Right renal pelvis (tissue), 4 donors: ENCODE measurements around the gene NME7. TPM values are rescaled to one million over a fixed set of nuclear protein-coding genes. Genes with fewer than 3 reads are reported as not detected.
A peak's percentile ranks its signal among the peaks of the same experiment; 100 is the strongest.
"Not testable (repeated sequence)": the region's sequence is repeated elsewhere in the genome, so short reads cannot be mapped to it uniquely, and the experiment has no call there.

Experiments used
- DNase-seq, 4 donors: peaks; one replicate each; pipeline ENCODE4 v3.0.0-alpha.2; 2013; ENCODE audit warnings: low read depth in 4 of 4, low spot score in 3 of 4, missing footprints in 1 of 4
- polyA plus RNA-seq, 4 donors: library from polyadenylated mRNA; unstranded; fragments of 120-200 nt; gene quantifications; one replicate each; pipeline ENCODE4 v1.2.1, GENCODE V29; 2013; ENCODE audit not compliant: insufficient read length in 4 of 4

NME7 gene, protein sequence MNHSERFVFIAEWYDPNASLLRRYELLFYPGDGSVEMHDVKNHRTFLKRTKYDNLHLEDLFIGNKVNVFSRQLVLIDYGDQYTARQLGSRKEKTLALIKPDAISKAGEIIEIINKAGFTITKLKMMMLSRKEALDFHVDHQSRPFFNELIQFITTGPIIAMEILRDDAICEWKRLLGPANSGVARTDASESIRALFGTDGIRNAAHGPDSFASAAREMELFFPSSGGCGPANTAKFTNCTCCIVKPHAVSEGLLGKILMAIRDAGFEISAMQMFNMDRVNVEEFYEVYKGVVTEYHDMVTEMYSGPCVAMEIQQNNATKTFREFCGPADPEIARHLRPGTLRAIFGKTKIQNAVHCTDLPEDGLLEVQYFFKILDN
- 100 to 1,000 TPM; 114 to 160 (median 153) TPM for polyA plus RNA-seq

- peak; percentile 87 to 95 (median 94) for DNase-seq
These were observed at the start of gene NME7, which contains the start of gene BLZF1 for GRCh38 chr1:169367686-169368405. Gene NME7 (minus strand): TSS chr1:169367797. CDS start chr1:169367710, 87 bp downstream. Gene BLZF1 (plus strand): TSS chr1:169368195. CDS start chr1:169369523, 1,328 bp downstream.

- DNase-seq = no peak
These were observed 47.4 kb upstream of the NME7 start for GRCh38 chr1:169414952-169415351.

GRCh38 chr1:169408340-169408739, 40.7 kb upstream of the NME7 start:
- DNase-seq = not testable (repeated sequence)

DNA sequence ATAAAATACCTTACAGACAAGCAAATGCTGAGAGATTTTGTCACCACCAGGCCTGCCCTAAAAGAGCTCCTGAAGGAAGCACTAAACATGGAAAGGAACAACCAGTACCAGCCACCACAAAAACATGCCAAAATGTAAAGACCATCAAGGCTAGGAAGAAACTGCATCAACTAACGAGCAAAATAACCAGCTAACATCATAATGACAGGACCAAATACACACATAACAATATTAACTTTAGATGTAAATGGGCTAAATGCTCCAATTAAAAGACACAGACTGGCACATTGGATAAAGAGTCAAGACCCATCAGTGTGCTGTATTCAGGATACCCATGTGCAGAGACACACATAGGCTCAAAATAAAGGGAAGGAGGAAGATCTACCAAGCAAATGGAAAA, 35.0 kb upstream of the NME7 start:
- DNase-seq = not testable (repeated sequence)

GRCh38 chr1:169395955-169396354, 28.4 kb upstream of the NME7 start:
- DNase-seq = no peak

- DNase-seq = no peak
These were observed 24.8 kb upstream of the NME7 start for GRCh38 chr1:169392406-169392805.

DNA sequence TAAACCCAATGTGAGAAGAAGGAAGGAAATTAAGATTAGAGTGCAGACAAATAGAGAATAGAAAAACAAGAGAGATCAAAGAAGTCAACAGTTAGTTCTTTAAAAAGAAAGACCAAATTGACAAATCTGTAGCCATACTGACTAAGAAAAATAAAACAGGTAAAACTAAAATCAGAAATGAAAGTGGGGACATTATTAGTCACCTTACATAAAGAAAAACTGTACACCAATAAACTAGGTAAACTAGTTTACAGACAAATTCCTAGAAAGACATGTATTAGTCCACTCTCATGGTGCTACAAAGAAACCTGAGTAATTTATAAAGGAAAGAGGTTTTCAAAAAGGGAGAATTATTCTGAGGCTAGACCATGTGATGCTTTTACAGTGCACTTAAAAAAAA, 22.7 kb upstream of the NME7 start:
- DNase-seq = no peak

DNA sequence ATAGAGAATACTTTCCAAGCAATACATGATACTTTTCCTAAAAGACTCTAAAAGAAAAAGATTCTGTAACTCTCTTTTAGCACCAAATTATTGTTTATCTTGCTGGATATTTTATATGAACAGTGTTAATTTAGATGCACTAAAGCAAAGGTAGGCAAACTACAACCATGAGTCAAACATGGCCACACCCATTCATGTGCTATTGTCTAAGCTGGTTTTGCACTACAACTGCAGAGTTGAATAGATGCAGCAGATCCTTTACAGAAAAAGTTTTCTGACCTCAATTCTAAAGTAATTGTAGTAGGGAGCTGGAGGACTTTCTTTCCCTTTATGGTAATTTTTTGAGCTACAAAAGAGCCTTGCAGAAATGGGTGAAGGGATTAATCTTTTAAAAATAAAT, 19.8 kb upstream of the NME7 start:
- DNase-seq = no peak

GRCh38 chr1:169383449-169383848, 15.9 kb upstream of the NME7 start:
- no peak for DNase-seq

GRCh38 chr1:169381162-169381561, 13.6 kb upstream of the NME7 start:
- no peak for DNase-seq

DNA sequence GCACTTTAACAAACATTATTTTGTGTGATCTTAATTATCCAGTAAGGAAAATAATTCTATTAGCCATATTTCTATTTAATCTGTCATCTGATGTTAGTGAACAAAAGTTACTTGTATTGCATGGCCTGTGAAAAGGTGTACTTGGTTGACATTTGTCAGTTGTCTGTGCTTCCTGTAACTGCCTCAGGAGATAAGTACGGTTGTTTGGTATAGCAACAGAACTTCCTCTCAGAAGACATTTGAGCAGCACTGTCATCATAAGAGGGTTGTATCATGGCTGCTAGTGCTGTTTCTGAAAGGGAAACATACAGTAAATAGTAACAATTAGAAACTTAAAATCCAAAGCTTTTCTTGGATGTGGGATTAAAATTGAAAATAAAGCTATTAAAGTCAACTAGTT, 3.8 kb upstream of the NME7 start:
- DNase-seq = no peak

DNA sequence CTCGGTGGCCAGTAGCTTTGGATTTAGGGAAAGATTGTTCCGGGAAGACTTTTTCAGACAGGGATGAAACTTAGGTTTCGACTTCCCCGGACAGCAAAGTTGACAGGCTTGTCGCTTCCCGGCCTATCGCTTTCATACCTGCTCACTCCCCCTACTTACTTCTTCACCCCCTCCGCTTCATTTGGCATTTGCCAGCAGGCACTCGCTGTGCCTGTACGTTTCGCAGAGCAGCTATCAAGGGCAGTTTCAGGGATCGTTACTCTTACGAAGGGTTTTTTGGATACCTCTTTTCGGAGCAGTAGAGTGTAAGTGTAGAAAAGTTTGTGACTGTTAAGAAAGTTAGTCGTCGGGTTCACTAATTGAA, 791 bp upstream of the NME7 start:
- DNase-seq = no peak

DNA sequence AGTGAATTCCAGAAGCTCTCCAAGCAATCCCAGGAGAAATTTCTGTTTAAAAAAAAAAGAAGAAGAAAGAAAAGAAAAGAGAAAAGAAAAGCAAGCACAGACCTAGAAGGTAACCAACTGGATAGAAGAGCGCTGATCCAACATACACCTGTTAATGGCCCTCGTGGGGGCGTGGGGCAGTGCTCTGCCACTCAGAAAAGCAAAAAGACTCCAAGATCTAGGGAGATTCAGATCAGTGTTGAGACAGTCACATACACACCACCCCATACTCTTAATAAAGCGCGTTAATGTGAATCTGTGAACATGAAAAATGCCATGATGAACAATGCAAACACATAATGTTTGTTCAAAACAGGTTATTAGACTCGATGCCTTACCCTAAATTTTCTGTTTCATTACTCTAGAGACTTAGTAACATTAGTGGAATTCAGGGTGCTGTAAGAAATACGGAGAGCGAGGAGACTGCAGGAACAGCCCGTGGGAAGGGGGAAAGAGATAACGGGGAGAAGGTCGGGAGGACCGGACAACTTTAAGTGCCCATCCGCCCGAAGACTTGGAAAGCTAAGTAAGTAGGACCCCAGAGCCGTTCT, 406 bp downstream of the NME7 start:
- DNase-seq = peak in 1 of 4 donors; percentile 16

GRCh38 chr1:169364948-169365347, 2.6 kb downstream of the NME7 start:
- no peak for DNase-seq

DNA sequence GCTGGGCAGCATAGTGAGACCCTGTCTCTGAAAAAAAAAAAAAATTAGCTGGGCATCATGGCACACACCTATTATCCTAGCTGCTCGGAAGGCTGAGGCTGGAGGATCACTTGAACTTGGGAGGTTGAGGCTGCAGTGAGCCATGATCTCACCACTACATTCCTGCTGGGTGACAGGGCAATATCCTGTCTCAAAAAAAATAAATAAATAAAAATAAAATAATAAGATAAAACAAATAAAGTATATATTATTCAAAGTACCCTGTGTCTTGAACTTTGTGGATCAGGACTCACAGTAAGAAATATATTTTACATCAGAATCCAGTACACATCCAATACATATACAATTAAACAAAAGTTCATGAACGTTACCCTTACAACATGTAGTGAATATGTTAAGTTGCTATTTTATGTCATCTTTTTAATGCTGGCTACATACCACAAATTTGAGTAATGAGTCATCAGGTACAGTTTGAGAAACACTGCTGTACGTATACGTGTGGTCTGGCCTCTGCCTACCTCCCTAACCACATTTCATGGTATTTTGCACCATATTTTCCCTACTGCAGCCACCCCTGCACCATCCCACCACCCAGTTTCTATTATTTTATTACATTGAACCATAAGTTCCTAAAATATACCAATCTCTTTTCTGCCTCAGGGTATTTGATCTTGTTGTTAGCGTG, 4.4 kb downstream of the NME7 start:
- DNase-seq = no peak

GRCh38 chr1:169361281-169361680, 6.3 kb downstream of the NME7 start:
- no peak for DNase-seq

GRCh38 chr1:169360415-169360814, 7.2 kb downstream of the NME7 start:
- DNase-seq = no peak

DNA sequence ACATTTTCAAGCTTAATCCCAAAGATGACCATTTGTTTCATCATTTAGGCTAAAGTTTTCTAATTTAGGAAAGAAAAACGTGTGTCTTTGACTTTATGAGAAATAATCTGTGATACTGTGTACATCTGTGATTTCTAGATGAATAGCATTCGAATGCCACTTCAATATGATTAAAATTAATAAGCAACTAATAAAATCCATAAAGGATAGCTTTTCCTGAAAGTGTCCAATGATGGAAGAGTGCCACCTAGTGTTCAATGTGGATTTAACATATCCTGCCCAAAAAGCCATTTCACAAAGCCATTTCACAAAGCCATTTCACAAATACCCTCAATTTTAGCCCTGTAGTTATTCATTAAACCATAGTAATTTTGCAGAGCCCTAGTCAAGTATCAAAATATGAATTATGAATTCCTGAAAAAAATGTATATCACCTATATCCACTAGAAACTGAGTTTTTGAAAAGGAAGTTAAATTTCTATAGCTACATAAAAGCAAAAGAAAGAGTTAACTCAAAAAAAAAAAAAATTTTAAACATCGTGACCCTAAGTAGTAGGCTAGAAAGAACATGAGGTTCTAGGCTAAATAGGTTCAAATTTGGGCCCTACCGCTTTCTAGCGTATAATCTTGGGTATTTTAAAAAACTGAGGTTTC, 19.1 kb downstream of the NME7 start:
- DNase-seq = peak in 2 of 4 donors; percentile 39

GRCh38 chr1:169347688-169348382, 19.8 kb downstream of the NME7 start:
- no peak for DNase-seq
